ENCODE measurements around the gene GALNS.
"Not testable (repeated sequence)": the region's sequence is repeated elsewhere in the genome, so short reads cannot be mapped to it uniquely, and the experiment has no call there.

The GALNS gene, protein sequence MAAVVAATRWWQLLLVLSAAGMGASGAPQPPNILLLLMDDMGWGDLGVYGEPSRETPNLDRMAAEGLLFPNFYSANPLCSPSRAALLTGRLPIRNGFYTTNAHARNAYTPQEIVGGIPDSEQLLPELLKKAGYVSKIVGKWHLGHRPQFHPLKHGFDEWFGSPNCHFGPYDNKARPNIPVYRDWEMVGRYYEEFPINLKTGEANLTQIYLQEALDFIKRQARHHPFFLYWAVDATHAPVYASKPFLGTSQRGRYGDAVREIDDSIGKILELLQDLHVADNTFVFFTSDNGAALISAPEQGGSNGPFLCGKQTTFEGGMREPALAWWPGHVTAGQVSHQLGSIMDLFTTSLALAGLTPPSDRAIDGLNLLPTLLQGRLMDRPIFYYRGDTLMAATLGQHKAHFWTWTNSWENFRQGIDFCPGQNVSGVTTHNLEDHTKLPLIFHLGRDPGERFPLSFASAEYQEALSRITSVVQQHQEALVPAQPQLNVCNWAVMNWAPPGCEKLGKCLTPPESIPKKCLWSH

DNA sequence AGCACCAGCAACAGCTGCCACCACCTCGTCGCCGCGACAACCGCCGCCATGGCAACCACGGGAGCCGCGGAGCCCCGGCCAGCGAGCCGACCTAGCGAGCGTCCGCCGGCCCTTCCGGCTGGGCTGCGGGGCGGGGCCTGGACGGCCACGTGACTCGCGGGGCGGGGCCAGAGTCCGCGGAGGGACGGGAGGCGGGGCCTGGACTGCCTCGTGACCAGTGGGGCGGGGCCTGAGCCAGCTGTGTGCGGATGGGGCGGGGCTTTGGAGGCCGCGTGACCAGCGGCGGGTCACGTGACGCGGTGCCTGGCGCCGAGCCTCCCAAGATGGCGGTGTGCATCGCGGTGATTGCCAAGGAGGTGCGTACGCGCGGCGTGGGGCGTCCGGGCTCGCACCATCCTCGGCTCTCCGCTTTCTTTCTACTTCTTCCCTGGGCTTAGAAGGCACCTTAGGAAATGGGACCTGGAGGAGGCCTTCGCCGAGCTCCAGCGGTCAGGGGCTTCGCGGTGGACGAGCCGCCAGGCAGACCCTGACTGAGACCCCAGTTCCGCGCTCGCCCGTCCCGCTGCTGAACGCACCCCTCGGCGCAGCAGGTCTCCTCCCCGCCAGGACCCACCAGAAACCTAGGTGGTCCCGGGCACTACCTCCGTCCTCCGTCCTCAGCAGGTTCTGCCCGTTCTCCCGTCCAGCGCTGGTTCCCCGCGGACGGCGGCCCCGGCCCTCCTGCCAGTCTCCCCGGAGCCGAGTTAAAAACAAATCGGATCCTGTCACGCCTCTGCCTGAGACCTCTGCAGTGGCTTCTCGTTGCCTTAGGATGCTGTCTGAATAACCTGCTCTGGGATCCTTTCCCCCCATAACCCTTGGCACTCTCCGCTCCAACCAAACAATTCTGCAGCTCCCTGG is at the start of gene GALNS, which contains the start of gene TRAPPC2L:
Gene GALNS (minus strand): TSS at position 120 of the 900 bp plus-strand sequence. CDS start 70 bp downstream, at position 50.
Gene TRAPPC2L (plus strand): TSS at position 300 of the 900 bp plus-strand sequence. CDS start 24 bp downstream, at position 324.
- DNase-seq, result peak; percentile 93

DNA sequence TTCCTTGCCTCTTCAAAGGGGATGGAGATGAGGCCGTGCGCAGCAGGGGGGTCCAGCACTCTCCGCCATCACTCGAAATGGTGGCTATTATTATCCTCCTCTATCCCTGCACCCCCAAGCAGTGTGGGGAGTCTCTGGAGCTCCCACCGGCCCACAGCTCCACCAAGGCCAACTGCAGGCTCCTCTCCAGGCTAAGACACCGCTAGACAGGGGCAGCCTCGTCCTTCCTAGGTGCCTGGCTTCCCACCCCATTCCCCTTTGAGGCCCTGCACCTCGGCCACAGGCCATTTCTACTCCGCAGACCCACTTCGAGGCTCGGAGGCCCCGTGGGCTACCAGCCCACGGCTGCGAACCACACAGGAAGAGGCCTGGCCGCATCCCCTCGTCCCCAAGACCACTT is 49.3 kb upstream of the GALNS start:
- no peak for DNase-seq

DNA sequence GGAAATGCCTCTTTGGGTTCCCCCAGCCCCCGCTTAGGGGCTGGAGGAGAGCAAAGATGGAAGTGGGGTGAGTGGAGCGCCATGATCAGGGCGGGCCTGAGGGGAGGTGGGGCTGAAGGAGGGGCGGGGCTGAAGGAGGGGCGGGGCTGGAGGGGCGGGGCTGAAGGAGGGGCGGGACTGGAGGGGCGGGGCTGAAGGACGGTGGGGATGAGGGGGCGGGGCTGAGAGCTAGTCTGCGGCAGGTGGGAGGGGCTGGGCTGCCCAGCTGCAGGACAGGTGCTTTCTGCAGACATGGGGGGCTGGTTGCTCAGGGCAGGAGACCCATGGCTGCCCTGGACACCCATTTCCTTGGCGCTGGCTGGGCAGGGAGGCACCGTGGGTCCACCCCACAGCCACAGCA is 48.8 kb upstream of the GALNS start:
- no peak for DNase-seq

DNA sequence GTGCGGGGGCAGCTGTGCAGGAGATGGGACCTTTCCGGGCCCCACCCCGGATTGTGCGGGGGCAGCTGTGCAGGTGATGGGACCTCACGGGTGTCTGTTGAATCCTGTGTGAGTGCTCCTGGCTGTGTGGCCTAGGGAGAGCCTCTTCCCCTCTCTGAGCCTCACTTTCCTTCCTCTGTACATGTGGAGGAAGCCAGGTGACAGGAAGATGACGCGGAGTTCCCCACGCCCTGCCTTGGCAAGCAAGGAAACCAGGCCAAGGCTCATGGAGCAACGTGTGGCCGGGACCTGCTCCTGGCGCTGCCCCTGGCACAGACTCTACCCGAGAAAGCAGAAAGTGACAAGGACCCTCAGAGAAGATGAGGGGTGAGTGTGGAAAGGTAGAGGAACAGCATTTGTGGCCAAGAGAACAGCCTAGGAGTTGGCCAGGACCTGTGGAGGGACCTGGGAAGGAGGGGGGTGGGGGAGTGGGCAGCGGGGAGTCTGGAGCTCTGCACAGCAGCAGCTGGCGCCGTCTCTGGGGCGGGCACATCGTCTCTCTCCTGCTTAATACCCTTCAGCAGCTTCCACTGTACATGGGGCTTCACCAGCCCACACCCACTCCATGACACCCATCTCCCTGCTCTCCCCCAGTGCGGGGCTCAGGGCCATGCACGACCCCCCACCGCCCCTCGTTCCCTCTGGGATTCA is 48.1 kb upstream of the GALNS start:
- no peak for DNase-seq

DNA sequence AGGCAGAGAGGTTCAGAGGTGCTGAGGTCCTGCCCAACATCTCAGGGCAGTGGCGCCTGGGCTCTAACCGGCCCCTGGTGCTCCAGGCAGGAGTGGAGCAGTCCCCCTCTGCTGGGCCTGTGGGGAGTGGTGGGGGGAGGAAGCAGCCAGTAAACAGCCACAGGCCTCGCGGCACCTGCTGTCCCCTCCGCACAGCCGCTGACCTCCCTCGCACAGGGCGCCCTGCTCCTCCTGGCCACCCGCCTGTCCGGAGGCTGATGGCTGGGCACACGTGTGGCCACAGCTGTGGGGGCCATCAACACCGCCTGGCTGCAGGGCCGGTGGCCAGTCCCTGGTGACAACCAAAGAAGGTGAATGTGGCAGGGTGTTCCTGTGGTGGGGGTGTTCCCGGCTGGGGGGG is 46.5 kb upstream of the GALNS start:
- no peak for DNase-seq

DNA sequence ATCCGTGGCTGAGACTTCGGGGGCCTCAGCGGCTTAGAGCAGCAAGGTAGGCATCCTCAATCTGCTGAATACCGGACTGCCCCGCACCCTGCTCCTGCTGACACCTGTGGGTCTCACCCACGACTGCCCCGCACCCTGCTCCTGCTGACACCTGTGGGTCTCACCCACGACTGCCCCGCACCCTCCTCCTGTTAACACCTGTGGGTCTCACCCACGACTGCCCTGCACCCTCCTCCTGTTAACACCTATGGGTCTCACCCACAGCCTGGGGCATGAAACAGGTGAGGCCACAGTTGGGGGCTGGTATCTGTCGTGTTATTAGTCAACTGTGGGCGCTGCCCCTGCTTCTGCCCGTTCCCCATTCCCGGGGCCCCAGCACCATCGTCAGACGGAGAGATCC is 46.0 kb upstream of the GALNS start:
- DNase-seq, result no peak

DNA sequence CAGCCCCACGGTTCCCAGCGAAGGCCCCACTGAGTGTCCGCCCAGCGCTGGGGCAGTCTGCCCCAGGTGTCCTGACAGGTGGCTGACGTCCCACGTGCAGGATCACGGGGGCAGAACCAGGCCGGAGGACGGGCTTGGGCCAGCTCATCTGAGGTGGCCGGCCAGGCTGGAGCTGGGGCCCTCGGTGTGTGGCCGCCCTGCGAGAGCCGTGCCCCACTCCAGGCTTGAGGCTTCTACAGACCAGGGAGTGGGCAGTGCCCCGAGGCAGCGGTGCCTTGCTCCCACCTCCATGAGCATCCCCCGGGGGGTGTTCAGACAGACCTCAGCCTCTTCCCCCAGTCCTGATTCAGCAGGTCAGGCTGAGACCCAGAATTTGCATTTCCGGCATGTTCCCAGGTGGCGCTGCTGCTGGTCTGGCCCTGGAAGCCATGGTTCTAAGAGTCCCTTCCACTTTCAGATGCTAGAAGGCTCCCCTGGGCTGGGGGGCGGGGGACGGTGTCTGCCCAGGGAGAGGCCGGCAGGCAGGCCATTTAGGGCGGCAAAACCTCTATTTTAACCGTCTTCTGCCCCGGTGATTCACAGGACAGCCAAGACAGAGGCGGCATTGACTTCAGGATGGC is 45.1 kb upstream of the GALNS start:
- no peak for DNase-seq

DNA sequence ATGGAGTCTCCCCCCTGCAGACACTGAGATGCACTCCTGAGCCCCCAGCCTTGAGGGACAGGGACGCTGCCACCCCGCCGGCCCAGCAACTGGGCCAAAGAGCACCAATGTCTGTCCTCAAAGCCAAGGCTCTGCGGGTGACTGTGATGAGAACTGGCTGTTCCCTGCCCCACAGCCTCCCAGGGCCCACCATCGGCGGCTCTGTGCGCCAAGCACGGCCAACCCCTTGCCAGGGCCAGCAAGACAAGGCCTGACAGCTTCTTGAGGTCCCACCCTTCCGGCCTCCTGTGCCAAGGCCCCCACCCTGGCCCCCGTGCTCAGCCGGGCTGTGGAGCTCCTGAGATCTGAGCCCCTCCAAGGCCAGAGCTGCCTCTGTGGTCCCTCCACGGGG is 43.9 kb upstream of the GALNS start:
- DNase-seq, result no peak

DNA sequence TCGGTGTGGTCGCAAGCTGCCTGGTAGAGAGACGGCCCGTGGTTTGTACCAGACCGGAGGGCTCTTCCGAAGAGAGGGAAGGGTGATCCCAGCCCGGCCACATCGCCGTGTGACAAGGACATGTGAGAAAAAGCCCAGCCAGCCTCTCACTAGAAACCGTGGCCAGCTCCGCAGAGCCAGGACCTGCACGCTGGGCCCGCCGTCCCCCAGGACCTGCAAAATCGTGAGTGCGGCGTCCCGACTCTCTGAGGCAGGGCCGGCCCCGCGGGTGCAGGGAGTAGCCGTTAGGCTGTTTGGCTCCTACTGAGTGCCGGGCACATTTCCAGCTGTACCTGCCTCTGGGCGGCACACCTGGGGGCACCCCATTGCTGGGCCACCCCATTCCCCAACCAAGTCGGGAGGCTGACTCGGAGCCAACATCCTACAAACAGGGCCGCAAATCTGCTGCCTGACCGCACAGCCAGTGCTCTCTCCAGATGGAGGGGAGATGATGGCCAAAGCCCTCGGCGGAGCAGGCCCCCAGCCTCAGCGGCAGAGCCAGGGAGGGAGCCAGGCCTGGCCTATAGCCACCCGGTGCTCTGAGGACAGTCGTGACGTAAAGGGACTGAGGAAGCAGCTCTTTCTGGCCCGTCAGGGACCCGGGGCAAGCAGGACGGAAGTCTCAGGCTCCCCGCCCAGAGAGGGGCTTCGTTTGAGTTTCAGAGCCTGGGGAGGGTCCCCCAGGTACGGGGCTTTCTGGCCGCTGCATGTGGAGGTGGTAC is 43.3 kb upstream of the GALNS start:
- no peak for DNase-seq

DNA sequence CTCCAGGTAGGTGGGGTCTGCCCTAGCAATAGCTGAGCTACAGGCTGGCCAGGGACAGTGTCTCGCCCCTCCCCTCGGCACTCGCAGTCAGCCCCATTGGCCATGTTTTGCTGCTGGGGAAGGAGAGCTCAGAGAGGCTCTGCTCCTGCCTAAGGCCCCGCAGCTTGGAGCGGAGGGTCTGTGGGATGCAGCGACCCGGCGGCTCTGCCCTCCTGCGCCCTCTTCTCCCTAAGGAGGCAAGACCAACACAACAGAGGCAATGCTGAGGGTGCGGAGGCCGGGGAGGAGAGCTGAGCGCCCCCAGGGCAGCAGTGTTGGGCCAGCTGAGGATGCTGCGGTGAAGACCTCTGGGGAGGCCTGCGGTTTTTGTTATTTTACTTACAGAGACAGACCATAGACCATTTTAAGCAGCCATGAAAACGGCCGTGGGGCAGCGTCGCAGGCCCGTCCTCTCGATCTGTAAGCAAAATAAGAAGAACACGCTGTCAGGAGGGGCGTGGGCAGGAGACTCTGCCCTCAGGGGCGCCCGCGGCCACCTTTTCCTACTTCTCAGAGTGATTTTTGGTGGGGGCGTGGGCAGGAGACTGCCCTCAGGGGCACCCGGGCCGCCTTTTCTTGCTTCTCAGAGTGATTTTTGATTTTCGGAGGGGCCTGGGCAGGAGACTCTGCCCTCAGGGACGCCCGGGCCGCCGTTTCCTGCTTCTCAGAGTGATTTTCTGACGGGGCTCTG is 41.1 kb upstream of the GALNS start:
- no peak for DNase-seq

DNA sequence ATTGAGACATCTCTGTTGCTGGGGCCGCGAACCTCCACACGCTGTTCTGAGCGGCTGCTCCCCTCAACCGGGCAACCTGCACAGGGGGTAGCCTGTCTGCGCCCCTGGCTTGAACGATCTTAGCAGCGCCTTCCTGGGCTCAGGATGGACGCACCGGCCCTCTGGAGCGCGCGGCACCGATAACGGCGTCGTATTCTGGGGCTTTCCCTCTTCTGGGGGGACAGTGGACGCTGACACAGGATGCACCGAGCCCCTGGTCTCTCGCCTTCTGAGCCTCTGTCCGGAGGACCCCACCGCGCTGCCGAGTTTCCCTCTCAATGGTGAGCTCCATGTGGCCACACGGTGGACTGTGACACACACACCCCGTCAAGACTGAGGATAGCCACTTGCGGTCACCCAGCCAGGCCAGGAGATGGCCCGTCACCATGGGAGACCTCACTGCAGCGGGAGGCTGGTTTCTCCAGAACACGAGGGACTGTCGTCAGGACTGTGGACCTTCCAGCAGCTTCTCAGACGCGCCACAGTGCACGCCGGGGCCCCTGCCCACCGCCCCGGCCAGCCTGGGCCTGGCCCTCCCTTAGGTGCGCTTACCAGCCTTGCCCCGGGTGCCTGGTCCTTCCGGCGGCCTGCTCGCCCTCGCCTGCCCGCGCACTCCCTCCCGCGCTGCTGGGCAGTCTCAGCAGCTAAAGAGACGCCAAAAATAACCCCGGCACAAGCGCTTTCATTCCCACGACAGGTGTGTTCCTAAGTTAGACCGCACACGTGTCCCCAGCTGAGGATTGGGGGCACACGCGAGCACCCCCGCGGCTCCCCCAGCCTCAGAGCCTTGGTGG is 39.7 kb upstream of the GALNS start:
- no peak for DNase-seq

DNA sequence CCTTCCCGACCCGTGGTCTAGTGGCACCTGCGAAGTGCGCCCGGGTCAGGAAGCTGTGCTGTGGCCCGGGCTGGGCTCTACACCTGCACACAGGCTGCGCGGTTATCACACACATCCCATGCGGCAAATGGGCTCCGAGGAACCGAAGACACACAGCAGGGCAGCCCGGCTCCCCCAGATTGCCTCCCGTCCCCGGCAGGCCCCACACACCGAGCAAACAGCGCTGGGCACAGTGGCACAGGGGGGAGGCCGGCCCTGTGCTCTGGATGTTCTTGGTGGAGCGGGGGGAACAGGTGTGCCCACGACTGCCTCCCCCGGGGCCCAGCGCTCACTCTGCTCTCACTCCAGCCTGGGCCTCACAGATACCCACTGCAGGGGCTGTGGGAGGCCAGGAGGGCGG is 38.6 kb upstream of the GALNS start:
- no peak for DNase-seq

DNA sequence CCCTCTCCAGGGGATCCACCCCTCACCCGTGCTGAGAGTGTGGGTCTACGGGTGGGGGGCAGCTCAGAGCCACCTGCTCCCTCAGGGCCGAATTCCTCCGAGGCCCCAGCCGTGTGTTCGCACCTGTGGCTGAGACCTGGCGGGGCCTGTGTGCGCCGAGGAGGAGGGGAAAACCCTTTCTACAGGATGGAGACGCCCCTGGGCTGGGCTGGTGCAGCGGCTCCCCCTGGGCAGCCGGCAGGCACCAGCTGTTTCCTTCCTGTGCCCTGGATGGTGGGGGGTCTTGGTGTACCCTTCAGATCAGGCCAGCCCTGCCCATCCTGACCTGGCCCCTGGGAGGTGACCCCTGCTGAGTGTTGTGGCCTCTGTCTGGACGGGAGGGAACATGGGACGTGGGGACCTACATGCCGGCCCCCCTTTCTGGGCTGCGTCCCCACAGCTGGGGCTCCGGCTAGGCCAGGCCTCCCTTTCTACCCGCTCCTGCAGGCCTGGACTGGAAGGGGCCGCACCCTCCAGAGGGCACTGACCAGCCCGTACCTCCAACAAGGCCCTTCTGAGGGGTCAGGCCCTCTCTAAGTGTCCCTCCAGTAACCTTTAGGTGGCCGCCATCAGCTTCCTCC is 38.0 kb upstream of the GALNS start:
- DNase-seq, result no peak

DNA sequence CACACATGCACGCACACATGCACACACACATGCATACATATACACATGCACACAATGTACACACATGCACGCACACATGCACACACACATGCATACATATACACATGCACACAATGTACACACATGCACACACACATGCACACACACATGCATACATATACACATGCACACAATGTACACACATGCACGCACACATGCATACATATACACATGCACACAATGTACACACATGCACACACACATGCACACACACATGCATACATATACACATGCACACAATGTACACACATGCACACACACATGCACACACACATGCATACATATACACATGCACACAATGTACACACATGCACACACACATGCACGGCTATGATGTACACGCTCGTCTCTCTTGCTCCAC is 37.5 kb upstream of the GALNS start:
- DNase-seq, result not testable (repeated sequence)

DNA sequence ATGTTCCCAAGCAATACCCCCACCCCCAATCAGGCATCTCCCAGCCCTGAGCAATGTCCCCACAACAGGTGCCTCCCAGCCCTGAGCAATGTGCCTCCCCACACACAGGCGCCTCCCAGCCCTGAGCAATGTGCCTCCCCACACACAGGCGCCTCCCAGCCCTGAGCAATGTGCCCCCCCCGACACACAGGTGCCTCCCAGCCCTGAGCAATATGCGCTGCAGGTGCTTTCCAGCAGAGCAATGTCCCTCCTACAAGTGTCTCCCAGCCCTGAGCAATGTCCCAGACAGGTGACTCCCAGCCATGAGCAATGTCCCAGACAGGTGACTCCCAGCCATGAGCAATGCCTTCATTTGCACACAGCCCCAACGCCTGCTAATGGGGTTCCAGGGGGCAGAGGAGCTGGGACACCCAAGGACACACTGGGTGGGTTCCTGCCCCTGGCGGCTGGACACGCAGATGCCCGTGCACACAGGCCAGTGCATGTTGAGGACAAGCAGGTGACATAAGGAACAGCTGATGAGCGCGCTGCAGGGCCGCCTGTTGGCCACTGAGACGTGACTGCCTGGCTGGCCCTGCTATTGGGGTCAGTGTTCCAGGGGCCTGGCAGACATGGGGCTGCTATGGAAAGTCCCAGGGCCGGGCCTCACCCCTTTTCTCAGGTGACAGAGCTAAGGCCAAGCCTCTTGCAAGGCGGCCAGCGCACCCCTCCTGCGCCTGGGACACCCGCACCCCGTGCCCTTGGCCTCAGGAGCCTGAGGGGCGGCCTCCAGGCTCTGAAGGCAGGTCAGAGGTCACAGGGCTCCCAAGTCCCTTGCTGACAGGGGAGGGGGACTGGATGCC is 36.6 kb upstream of the GALNS start:
- DNase-seq, result no peak

DNA sequence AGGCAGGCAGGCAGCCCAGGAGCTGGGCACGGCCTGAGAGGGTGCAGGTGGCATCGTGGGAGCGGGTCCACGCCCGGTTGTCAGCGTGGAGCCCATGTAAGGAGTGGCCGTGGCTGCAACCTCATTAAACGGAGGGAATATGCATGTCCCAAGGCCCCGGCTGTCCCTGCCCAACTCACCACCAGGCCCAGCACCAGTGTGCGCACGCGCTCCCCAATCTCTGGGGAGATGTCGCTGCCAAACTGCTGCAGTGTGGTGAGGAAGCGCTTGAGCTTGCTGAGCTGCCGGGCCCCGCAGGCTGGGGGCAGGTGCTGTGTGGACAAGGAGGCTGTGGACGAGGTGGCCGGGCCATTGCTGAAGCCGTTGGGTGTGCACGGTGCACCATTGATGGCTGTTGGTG is 35.3 kb upstream of the GALNS start:
- no peak for DNase-seq

DNA sequence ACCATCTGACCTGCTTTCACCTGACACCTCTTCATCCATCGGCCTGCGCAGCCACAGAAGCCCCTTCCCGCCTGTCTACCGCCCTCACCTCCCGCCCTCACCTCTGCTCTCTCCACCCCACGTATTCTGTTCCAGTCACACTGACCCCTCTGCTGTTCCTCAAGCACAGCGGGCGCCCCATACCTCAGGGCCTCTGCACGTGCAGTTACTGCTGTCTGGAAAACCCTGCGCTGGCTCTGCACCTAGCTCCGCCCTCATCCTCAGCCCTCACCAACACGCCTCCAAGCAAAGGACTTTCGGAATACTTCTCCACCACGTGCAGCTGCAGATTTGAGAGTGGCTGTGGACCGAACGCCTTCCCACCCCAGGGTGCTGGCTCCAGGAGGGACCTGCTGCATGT is 34.3 kb upstream of the GALNS start:
- no peak for DNase-seq

DNA sequence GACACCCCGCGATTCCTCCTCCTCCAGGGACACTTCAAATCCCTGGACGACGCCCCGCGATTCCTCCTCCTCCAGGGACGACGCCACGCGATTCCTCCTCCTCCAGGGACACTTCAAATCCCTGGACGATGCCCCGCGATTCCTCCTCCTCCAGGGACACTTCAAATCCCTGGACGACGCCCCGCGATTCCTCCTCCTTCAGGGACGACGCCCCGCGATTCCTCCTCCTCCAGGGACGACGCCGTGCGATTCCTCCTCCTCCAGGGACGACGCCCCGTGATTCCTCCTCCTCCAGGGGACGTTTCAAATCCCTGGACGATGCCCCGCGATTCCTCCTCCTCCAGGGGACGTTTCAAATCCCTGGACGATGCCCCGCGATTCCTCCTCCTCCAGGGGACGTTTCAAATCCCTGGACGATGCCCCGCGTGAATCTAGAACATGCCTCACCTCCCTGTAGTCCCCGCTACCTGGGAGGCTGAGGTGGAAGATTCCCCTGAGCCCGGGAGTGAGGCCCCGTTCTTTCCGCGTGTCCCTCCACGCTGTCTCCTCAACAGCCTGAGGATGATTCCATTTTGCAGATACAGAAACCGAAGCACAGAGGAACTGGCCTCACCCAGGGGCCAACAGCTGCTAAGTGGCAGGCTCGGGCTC is 33.1 kb upstream of the GALNS start:
- not testable (repeated sequence) for DNase-seq
